Gastrocnemius medialis (tissue), 4 donors: ENCODE results near the gene DMXL1.

Experiments used
- CTCF ChIP-seq, 5 experiments: fragments of 450-650 bp in 3 of 5; fragments of 200-600 bp in 2 of 5; sonication (generic) in 2 of 5; IDR thresholded peaks in 4 of 5; conservative IDR thresholded peaks in 1 of 5; 1 replicate in 4 of 5; 2 replicates in 1 of 5; pipeline ENCODE4 v1.5.1; 2016 to 2019; ENCODE audit warnings: antibody characterized with exemption in 5 of 5, mild to moderate bottlenecking in 3 of 5, moderate library complexity in 3 of 5
- POLR2A ChIP-seq, 2 donors: fragments of 450-650 bp; IDR thresholded peaks; one replicate each; pipeline ENCODE4 v1.6.1; 2017; ENCODE audit warnings: antibody characterized with exemption in 2 of 2, mild to moderate bottlenecking in 2 of 2, moderate library complexity in 2 of 2

GRCh38 chr5:119117237-119117636, 46.4 kb downstream of the DMXL1 start:
- TF ChIP-seq CTCF (IDR thresholded peaks at IDR 0.05 in 4 of 5, conservative IDR thresholded peaks at IDR 0.05 in 1 of 5) (no peak), POLR2A (IDR thresholded peaks at IDR 0.05) (no peak)
